Dedifferentiated amniotic fluid mesenchymal stem cell (primary cell): ENCODE data around the gene ADAMTSL2.

Experiments used
- DNase-seq: peaks from one replicate; pipeline ENCODE4 v3.0.0-alpha.2; 2016; ENCODE audit errors: extremely low spot score

The ADAMTSL2 gene

GRCh38 chr9:133575186-133576030 lies 40.9 kb downstream of the ADAMTSL2 start:
- no peak for DNase-seq

- DNase-seq, result no peak
Measured at GRCh38 chr9:133576031-133576874, 41.7 kb downstream of the ADAMTSL2 start.

DNA sequence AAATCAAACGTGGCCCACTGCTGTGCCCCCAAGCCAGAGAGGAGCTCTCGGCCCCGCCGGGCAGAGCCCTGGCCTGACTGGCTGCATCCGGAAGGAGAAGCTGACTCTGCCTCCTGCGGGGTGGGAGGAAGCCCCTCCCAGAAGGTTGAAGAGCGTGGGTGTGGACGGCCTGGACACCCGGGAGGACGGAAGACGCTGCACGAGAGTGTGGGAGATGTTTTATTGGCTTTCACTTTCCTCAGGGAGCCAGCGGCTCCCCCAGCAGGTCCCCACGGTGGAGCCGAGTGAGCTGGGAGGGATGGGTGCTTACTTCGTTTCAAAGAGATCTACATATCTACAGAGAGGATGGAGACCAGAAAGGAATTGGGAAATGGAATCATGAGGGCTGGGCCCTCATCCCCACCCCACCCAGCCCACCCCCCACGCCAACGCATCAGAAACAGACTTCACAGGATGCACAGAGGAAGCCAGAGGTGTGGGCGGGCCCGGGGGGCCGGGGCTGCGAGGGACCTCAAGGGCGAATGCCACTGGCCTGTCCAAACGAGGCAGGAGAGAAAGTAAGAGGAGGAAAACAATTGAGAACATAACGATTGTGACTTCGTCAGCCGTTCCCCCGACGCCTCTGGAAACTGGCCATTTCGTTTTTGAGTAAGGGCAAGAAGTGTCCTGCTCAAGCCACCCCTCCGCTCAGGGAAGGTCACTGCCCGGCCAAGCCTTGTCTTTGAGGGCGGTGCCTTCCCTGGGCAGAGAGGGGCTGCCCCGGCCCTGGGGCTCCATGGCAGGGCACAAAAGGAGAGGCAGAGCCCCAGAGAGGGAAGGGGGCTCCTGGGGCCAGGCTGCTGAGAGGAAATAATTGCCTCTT lies 42.6 kb downstream of the ADAMTSL2 start:
- no peak for DNase-seq

DNA sequence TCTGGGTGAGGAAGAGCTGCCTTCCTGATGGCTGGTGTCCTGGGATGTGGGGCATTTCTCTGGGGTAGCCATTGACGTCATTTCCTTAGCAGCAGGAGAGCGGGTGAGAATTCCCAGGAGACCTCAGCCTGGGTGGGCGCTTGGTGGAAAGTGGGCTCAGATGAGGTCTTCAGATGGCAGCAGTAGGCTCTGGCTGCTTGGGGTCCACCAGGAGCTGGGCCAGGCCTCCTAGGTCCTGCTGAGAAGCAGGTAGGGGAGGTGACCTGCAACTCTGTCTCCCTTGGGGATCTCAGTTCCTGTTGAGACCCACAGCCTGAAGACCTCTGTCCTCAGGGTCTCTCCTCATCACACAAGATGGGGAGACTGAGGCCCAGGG lies 43.2 kb downstream of the ADAMTSL2 start:
- no peak for DNase-seq

DNA sequence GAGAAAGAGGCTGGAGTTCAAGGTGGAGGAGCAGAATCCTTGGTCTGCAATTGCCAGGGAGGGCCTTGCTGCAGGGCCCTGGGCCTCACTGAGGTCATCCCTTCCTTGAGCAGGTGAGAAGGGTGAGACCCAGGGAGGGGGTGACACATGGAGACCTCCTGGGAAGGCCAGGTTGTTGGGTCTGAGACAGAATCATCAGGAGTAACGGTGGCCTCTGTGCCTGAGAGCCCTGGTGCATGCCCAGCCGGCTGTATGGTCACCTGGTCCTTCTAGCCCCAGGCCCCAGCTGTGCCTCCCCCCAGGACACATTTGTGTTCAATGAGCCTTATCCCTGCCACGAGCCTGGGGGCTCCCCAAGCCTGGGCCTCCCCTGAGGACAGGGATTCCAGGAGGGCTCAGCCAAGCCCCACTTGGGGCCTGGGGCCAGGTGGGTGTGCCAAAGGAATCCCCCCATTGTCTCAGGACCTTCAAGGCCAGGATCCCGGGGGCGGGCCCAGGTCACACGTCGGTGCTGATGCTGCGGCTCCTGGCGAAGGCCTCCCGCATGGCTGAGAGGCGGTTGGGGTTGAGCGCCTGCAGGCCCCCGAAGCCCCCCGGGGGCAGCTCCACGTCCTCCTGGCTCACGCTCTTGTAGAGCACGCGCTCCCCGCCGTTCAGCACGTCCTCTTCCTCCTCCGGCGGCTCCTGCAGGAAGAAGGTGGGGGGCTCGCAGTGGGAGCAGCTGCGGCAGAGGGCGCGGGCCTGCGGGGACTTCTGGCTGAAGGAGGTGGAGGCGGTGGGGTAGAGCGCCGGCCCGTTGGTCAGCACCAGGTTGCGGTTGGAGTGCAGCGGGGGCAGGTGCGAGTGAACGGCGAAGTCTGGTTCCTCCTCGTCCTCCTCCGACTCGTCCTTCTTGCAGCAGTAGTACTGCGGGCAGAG lies 44.3 kb downstream of the ADAMTSL2 start:
- no peak for DNase-seq

DNA sequence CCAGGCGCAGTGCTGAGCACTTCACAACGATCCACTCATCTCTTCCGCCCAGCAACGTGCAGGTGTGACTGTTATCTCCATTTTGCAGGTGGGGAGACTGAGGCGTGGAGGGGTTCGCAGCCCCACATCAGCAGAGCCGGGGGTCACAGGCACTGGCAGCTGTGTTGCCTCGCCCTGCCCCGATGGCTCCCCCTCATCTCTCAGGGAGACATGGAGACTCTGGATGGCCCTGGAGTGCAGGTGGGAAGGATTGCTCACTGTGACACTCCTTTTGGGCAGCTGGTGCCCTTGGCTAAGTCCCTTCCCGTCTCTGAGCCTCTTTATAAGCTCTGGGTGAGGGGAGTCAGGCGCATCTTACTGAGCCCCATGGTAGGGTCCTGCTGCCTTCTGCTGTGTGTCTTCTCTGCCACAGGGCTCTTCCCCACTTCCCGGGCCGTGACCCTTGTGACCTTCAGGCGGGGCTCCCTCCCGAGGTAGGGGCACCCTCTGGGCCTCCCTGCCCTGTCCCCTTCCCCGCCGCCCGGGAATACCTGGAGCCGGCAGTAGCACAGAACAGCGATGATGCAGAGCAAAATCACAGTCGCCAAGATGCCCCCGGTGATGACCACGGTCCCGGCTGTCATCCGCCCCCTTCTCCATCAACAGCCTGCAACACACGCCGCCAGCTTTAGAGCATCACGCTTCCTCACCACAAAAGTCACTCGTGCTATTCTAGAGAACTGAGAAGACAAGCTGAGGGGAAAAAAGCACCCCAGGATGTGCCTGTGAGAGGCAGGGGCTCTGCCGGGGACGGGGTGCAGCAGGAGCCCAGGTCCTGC lies 45.3 kb downstream of the ADAMTSL2 start:
- DNase-seq, result no peak

GRCh38 chr9:133580419-133580738 lies 45.9 kb downstream of the ADAMTSL2 start:
- DNase-seq, result no peak

DNA sequence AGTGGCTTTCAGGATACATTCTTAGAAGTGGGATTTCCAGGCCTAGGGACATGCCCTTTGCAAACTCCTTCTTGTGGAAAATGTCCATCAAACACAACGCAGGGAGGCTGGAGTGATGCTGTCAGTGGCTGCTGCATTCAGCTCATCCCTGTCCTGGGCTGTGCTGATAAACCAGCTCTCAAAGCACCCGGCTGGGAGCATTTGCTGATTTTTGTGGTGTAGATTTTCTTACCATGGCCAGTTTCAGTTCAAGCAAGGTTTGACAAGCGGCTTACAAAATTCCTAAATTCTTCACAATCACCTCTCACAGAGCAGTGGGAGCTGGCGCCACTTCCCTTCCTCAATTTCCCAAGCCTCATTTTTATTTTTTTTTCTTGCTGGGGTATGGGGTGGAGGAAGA lies 46.5 kb downstream of the ADAMTSL2 start:
- DNase-seq, result no peak

GRCh38 chr9:133581513-133582343 lies 47.2 kb downstream of the ADAMTSL2 start:
- DNase-seq, result no peak

- DNase-seq, result no peak
Measured at GRCh38 chr9:133582501-133583045, 48.1 kb downstream of the ADAMTSL2 start.

DNA sequence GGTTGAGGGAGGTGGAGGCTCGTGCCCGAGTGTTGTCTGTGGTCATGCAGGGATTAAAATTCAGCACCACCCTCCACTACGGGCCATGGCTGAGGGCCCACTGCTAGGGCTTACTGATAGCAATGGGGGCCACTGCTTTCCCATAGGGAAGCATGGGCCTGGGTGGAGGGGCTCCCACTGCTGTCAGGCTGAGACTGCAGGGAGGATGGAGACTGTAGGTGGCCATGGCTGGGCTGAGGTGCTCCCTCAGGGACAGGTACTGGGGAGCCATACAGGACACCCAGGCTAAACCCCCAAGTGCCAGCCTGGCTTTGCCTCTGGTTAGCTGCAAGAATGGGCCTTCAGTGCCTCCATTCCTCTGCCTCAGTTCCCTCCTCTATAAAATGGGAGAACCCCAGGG lies 48.6 kb downstream of the ADAMTSL2 start:
- no peak for DNase-seq

DNA sequence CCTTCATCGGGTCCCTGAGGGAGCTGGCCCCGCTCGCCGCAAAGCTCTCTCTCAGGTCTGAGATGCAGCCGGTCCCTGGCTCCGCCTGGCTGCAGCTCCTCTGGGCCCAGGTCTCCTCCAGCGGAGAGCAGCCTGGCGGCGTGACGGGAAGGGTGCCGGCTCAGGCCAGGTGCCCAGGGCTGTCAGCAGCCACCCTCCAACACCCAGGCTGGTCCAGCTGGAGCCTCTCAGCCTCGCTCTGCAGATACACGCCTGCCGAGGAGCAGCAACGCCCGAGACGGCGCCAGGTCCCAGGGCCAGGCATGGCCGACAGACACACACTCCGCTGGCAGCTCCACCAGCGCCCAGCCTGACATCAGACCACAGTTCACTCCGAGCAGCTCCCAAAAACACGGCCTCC lies 49.1 kb downstream of the ADAMTSL2 start:
- no peak for DNase-seq

GRCh38 chr9:133584167-133584558 lies 49.7 kb downstream of the ADAMTSL2 start:
- DNase-seq, result no peak

GRCh38 chr9:133584559-133585476 lies 50.3 kb downstream of the ADAMTSL2 start:
- DNase-seq, result no peak

- no peak for DNase-seq
Measured at GRCh38 chr9:133585481-133586351, 51.2 kb downstream of the ADAMTSL2 start.

DNA sequence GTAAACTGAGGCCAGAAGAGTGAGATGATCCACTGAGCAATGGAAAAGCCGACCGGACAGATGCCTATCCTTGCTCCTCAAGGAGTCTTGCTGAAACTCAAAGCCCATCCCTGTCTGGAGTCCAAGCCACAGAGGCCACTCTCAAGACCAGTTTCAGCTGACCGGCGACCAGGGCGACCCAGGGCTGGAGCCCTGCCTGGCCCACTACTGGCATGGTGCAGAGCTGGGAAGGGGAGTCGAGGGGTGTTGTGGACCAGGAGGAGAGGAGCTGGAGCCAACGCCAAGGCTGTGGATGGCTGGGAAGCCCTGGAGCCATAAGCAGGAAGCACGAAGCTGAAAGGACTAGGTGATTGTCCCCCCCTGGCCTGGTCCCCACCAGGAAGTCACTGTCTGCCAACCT lies 52.5 kb downstream of the ADAMTSL2 start:
- no peak for DNase-seq

GRCh38 chr9:133587466-133587865 lies 53.0 kb downstream of the ADAMTSL2 start:
- DNase-seq, result no peak
